HepG2 (cell line): ENCODE results near the gene MRPL14. TPM values are rescaled to one million over a fixed set of nuclear protein-coding genes. Genes with fewer than 3 reads are reported as not detected.

Experiments used
- HMGXB3 ChIP-seq: sonication (generic); formaldehyde crosslinking; IDR thresholded peaks from 2 replicates; pipeline ENCODE4 v1.4.0; 2020; ENCODE audit warnings: missing genetic modification reagents, borderline replicate concordance
- MIER2 ChIP-seq: IDR thresholded peaks from 2 replicates; pipeline ENCODE4 v1.6.1; 2016; ENCODE audit warnings: missing biosample characterization, missing genetic modification reagents
- NONO ChIP-seq, 2 experiments: fragments of 450-650 bp in 1 of 2; sonication (generic) in 1 of 2; formaldehyde crosslinking in 1 of 2; IDR thresholded peaks in 1 of 2; conservative IDR thresholded peaks in 1 of 2; 2 replicates each; pipeline versions ENCODE4 v1.6.1 to v1.8.0; 2017 to 2022; ENCODE audit warnings: mild to moderate bottlenecking in 1 of 2, missing genetic modification reagents in 1 of 2, moderate library complexity in 1 of 2
- TEF ChIP-seq: sonication (generic); formaldehyde crosslinking; IDR thresholded peaks from 2 replicates; pipeline ENCODE4 v1.5.0; 2020; ENCODE audit warnings: missing genetic modification reagents
- THAP9 ChIP-seq: sonication (generic); formaldehyde crosslinking; IDR thresholded peaks from 2 replicates; pipeline ENCODE4; 2020; ENCODE audit warnings: missing genetic modification reagents, mild to moderate bottlenecking, borderline replicate concordance
- TRIM24 ChIP-seq: sonication (generic); formaldehyde crosslinking; IDR thresholded peaks from 2 replicates; pipeline ENCODE4 v1.8.0; 2022; ENCODE audit warnings: mild to moderate bottlenecking, missing genetic modification reagents
- ZNF264 ChIP-seq: sonication (generic); formaldehyde crosslinking; IDR thresholded peaks from 2 replicates; pipeline ENCODE4 v1.4.0; 2020; ENCODE audit warnings: missing genetic modification reagents
- ZNF496 ChIP-seq: sonication (generic); formaldehyde crosslinking; IDR thresholded peaks from 2 replicates; pipeline ENCODE4 v1.8.1; 2023; ENCODE audit warnings: mild to moderate bottlenecking, moderate library complexity, missing genetic modification reagents; ENCODE audit not compliant: insufficient replicate concordance
- ZNF670 ChIP-seq: sonication (generic); formaldehyde crosslinking; IDR thresholded peaks from 2 replicates; pipeline ENCODE4 v1.8.0; 2022; ENCODE audit warnings: mild to moderate bottlenecking, missing genetic modification reagents, borderline replicate concordance
- polyA plus RNA-seq, 8 experiments: library from polyadenylated mRNA; depleted of rRNA in 3 of 8; stranded (reverse) in 7 of 8; unstranded in 1 of 8; fragments of >200 nt; fragmentation: Illumina TruSeq in 4 of 8; extraction: Trizol in 4 of 8; gene quantifications; 2 replicates each; pipeline versions ENCODE4 v1.2.1 to v1.2.3, GENCODE V29; 2011 to 2016; ENCODE audit warnings: low read depth in 4 of 8, missing spikeins in 1 of 8, mixed read lengths in 1 of 8; ENCODE audit not compliant: insufficient read depth in 1 of 8
- total RNA-seq, 5 experiments: library from RNA; depleted of rRNA; stranded (reverse); fragments of >200 nt; fragmentation: Illumina TruSeq; extraction: Trizol; gene quantifications; 2 replicates each; pipeline ENCODE4 v1.2.3, GENCODE V29; 2016; ENCODE audit warnings: low read depth in 1 of 5
- TF ChIP-seq, protein P1 (sequence below): sonication (generic); formaldehyde crosslinking; IDR thresholded peaks from 2 replicates; pipeline ENCODE4 v1.4.0; 2020; ENCODE audit warnings: missing genetic modification reagents, borderline replicate concordance
- TF ChIP-seq, protein P2 (sequence below): sonication (generic); formaldehyde crosslinking; IDR thresholded peaks from 2 replicates; pipeline ENCODE4 v1.8.1; 2023; ENCODE audit warnings: missing genetic modification reagents, mild to moderate bottlenecking, borderline replicate concordance

MRPL14 gene
- total and polyA plus RNA-seq, 2 of the 13 experiments (the other 11 are each of a cell fraction or from before 2014, with no cell fraction given) = 157 to 178 TPM

DNA sequence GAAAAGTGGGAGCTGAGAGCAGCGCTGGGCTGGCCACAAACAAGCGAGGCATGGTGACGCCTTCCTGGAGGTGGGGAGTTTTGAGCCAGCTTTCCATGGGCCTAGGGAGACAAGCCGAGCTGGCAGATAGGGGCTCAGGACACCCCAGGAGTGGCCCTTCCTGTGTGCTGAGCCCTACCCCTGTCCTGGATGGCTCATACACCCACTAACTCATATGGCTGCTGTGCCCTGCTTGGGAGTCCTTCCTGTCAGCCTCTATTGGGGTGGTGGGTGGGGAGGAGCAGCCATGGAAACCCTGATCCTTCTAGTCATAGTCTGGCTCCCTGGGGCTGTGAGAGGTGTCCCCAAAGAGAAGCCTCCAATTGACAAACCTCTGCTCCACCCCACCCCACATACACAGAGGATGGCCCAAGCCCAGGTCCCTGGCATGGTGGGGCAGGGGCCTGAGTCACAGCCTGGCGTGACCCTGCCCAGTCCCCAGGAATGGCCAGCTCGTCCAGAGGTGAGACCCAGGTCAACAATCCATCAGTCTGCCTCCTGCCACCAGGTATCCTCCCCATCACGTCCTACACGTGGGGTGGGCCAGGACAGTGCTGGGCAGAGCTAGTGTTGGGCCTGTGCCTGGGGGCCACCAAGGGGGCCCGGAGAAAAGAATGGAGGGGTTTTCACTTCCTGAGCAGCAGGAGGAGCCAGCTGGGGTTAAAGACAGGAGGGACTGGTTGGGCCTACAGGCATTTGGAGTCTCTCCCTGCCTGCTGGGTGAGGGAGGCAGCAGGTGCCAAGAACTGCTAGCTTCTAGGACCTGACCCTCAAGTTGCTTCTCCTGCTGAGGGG, 52.2 kb downstream of the MRPL14 start (continued):
- TF ChIP-seq, protein P1, sequence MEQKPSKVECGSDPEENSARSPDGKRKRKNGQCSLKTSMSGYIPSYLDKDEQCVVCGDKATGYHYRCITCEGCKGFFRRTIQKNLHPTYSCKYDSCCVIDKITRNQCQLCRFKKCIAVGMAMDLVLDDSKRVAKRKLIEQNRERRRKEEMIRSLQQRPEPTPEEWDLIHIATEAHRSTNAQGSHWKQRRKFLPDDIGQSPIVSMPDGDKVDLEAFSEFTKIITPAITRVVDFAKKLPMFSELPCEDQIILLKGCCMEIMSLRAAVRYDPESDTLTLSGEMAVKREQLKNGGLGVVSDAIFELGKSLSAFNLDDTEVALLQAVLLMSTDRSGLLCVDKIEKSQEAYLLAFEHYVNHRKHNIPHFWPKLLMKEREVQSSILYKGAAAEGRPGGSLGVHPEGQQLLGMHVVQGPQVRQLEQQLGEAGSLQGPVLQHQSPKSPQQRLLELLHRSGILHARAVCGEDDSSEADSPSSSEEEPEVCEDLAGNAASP = peak; percentile 89; the same call in 1 of the 2 replicates
- TF ChIP-seq ZNF264 (CRISPR knock-in tag) (peak; percentile 87; the same call in 1 of the 2 replicates), ZNF496 (CRISPR knock-in tag) (no peak), TEF (CRISPR knock-in tag) (no peak), HMGXB3 (peak; percentile 60; the same call in 1 of the 2 replicates), THAP9 (peak; percentile 52; the same call in 1 of the 2 replicates), NONO (IDR thresholded peaks at IDR 0.05) (no peak), NONO (CRISPR knock-in tag; conservative IDR thresholded peaks at IDR 0.05) (peak; percentile 68), MIER2 (peak; percentile 58; the same call in 1 of the 2 replicates), ZNF670 (CRISPR knock-in tag) (peak; percentile 81; the same call in 1 of the 2 replicates), TRIM24 (CRISPR knock-in tag) (peak; percentile 77)
- TF ChIP-seq, protein P2, sequence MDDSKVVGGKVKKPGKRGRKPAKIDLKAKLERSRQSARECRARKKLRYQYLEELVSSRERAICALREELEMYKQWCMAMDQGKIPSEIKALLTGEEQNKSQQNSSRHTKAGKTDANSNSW (CRISPR knock-in tag) = no peak
